Gastrocnemius medialis (tissue), 4 donors: ENCODE data around the gene CTCFL. TPM values are rescaled to one million over a fixed set of nuclear protein-coding genes. Genes with fewer than 3 reads are reported as not detected.
A peak's percentile ranks its signal among the peaks of the same experiment; 100 is the strongest.

Experiments
- ATAC-seq, 2 donors: fragments of 150-250 bp; one replicate each; pipeline ENCODE4 v1.9.1; 2016
- DNase-seq, 2 donors: peaks; one replicate each; pipeline ENCODE4 v3.0.0-alpha.2; 2019
- H3K27ac ChIP-seq, 4 donors: fragments of 200-600 bp; sonication (generic); 1 replicate in 1 of 4; 2 replicates in 3 of 4; pipeline ENCODE4 v1.5.1; 2016 to 2018; ENCODE audit warnings: mild to moderate bottlenecking in 2 of 4, moderate library complexity in 1 of 4
- H3K27me3 ChIP-seq, 3 donors: fragments of 200-600 bp; sonication (generic) in 2 of 3; 1 replicate in 1 of 3; 2 replicates in 2 of 3; pipeline versions ENCODE4 v1.5.1 to v1.6.0; 2016 to 2019; ENCODE audit warnings: mild to moderate bottlenecking in 1 of 3, moderate library complexity in 1 of 3
- H3K36me3 ChIP-seq, 2 donors: fragments of 200-600 bp; sonication (generic) in 1 of 2; one replicate each; pipeline ENCODE4 v1.5.1; 2017 to 2018
- H3K4me1 ChIP-seq, 2 donors: fragments of 200-600 bp; sonication (generic) in 1 of 2; one replicate each; pipeline ENCODE4 v1.5.1; 2016 to 2017; ENCODE audit warnings: mild to moderate bottlenecking in 2 of 2
- H3K4me3 ChIP-seq, 4 donors: fragments of 200-600 bp; sonication (generic) in 3 of 4; 1 replicate in 1 of 4; 2 replicates in 3 of 4; pipeline ENCODE4 v1.5.1; 2016 to 2019; ENCODE audit warnings: mild to moderate bottlenecking in 2 of 4
- H3K9me3 ChIP-seq, 3 donors: fragments of 200-600 bp; sonication (generic) in 2 of 3; 1 replicate in 1 of 3; 2 replicates in 2 of 3; pipeline ENCODE4 v1.5.1; 2016 to 2019
- CTCF ChIP-seq, 5 experiments: fragments of 450-650 bp in 3 of 5; fragments of 200-600 bp in 2 of 5; sonication (generic) in 2 of 5; IDR thresholded peaks in 4 of 5; conservative IDR thresholded peaks in 1 of 5; 1 replicate in 4 of 5; 2 replicates in 1 of 5; pipeline ENCODE4 v1.5.1; 2016 to 2019; ENCODE audit warnings: antibody characterized with exemption in 5 of 5, mild to moderate bottlenecking in 3 of 5, moderate library complexity in 3 of 5
- POLR2A ChIP-seq, 2 donors: fragments of 450-650 bp; IDR thresholded peaks; one replicate each; pipeline ENCODE4 v1.6.1; 2017; ENCODE audit warnings: antibody characterized with exemption in 2 of 2, mild to moderate bottlenecking in 2 of 2, moderate library complexity in 2 of 2
- in situ Hi-C, 4 donors: fragments of 200-750 bp; cut with MboI; loops; one replicate each; pipeline versions ENCODE4 v1.15.0 to v1.8.0; 2017; ENCODE audit warnings: low sequenced_read_pairs in 4 of 4
- intact Hi-C: fragments of 100-400 bp; cut with DNase I; formaldehyde crosslinking; loops from one replicate; pipeline ENCODE4 v1.15.1; 2023; ENCODE audit warnings: low total_unique reads
- total RNA-seq, 4 donors: library from RNA; depleted of rRNA; stranded (reverse); fragments of >200 nt; gene quantifications; one replicate each; pipeline versions ENCODE4 v1.1.0 to v1.2.3, GENCODE V29; 2016

CTCFL gene
- total RNA-seq, 4 donors from 2014 or later, result not detected

GRCh38 chr20:57476641-57477461 is 48.1 kb downstream of the CTCFL start:
- Histone ChIP-seq H3K27me3 (peaks cover 0 to 2% (median 0%) of the 10 kb centered on the region in 3 donors), H3K4me3 (no peak overlapping the region), H3K27ac (peak overlapping the region; percentile 58 to 82 (median 71)), H3K4me1 (peaks cover 12 to 25% of the 10 kb centered on the region in 2 donors), H3K36me3 (no peaks in the 10 kb centered on the region), H3K9me3 (no peaks in the 10 kb centered on the region)
- no peak for TF ChIP-seq POLR2A (IDR thresholded peaks at IDR 0.05)
- no peak for TF ChIP-seq CTCF (IDR thresholded peaks at IDR 0.05 in 4 of 5, conservative IDR thresholded peaks at IDR 0.05 in 1 of 5)
- in situ Hi-C loops (no loop called here), intact Hi-C loops (no loop called here)
- ATAC-seq, result no peak
- DNase-seq, result no peak

GRCh38 chr20:57476084-57476526 is 48.8 kb downstream of the CTCFL start:
- Histone ChIP-seq H3K9me3 (no peaks in the 10 kb centered on the region), H3K4me1 (peaks cover 12 to 32% of the 10 kb centered on the region in 2 donors), H3K27ac (peak overlapping the region; percentile 58 to 82 (median 71)), H3K27me3 (peaks cover 0 to 2% (median 0%) of the 10 kb centered on the region in 3 donors), H3K36me3 (no peaks in the 10 kb centered on the region), H3K4me3 (no peak overlapping the region)
- ATAC-seq (peak; percentile 92 to 95), DNase-seq (peak in 1 of 2 donors; percentile 58)
- TF ChIP-seq CTCF (IDR thresholded peaks at IDR 0.05 in 4 of 5, conservative IDR thresholded peaks at IDR 0.05 in 1 of 5), result peak in 1 of 5 experiments; percentile 11
- peak; percentile 62 to 75 for TF ChIP-seq POLR2A (IDR thresholded peaks at IDR 0.05)
- intact Hi-C loops, result no loop called here
- in situ Hi-C loops, result no loop called here

- DNase-seq (no peak), ATAC-seq (no peak)
- Histone ChIP-seq H3K4me3 (no peak overlapping the region), H3K4me1 (peaks cover 13 to 36% of the 10 kb centered on the region in 2 donors), H3K27me3 (peaks cover 0 to 2% (median 0%) of the 10 kb centered on the region in 3 donors), H3K9me3 (no peaks in the 10 kb centered on the region), H3K27ac (peak overlapping the region; percentile 58 to 82 (median 71)), H3K36me3 (no peaks in the 10 kb centered on the region)
- in situ Hi-C loops, result no loop called here
- TF ChIP-seq POLR2A (IDR thresholded peaks at IDR 0.05) (no peak), CTCF (IDR thresholded peaks at IDR 0.05 in 4 of 5, conservative IDR thresholded peaks at IDR 0.05 in 1 of 5) (no peak)
- intact Hi-C loops, result loop anchor here (2.0 kb wide), 1 partner anchor 83 kb away; no protein-coding TSS in a partner anchor
These were observed 49.4 kb downstream of the CTCFL start for GRCh38 chr20:57475388-57476083.

- intact Hi-C loops, result loop anchor here (2.0 kb wide), 1 partner anchor 82 kb away; no protein-coding TSS in a partner anchor
These were observed 50.1 kb downstream of the CTCFL start for GRCh38 chr20:57474816-57475215.

More at GRCh38 chr20:57474816-57475215, 50.1 kb downstream of the CTCFL start:
- no peak for DNase-seq
- TF ChIP-seq POLR2A (IDR thresholded peaks at IDR 0.05) (no peak), CTCF (IDR thresholded peaks at IDR 0.05 in 4 of 5, conservative IDR thresholded peaks at IDR 0.05 in 1 of 5) (no peak)
- Histone ChIP-seq H3K27ac (peak overlapping the region in 1 of 4 donors; percentile 82), H3K4me1 (peaks cover 20 to 44% of the 10 kb centered on the region in 2 donors), H3K9me3 (no peaks in the 10 kb centered on the region), H3K36me3 (no peaks in the 10 kb centered on the region), H3K4me3 (no peak overlapping the region), H3K27me3 (peaks cover 0 to 2% (median 0%) of the 10 kb centered on the region in 3 donors)
- in situ Hi-C loops, result no loop called here
- no peak for ATAC-seq
